Duodenal mucosa (tissue), 2 donors: ENCODE measurements around the gene PEF1.

Experiments
- H3K27ac ChIP-seq: one replicate; pipeline ENCODE4 v1.7.0; 2013; ENCODE audit warnings: low read depth, low read length
- H3K27me3 ChIP-seq, 2 donors: one replicate each; pipeline ENCODE4 v1.7.0; 2013; ENCODE audit warnings: low read length in 2 of 2, control low read depth in 1 of 2; ENCODE audit not compliant: insufficient read depth in 2 of 2, control insufficient read depth in 1 of 2
- H3K36me3 ChIP-seq, 2 donors: one replicate each; pipeline ENCODE4 v1.7.0; 2013; ENCODE audit warnings: low read length in 2 of 2, control low read depth in 1 of 2; ENCODE audit not compliant: insufficient read depth in 2 of 2, control insufficient read depth in 1 of 2
- H3K4me1 ChIP-seq, 2 donors: one replicate each; pipeline ENCODE4 v1.7.0; 2013; ENCODE audit warnings: low read length in 2 of 2, control low read depth in 1 of 2; ENCODE audit not compliant: insufficient read depth in 2 of 2, control insufficient read depth in 1 of 2
- H3K4me3 ChIP-seq, 2 donors: one replicate each; pipeline ENCODE4 v1.7.0; 2013; ENCODE audit warnings: low read length in 2 of 2, low read depth in 1 of 2
- H3K9ac ChIP-seq, 2 donors: one replicate each; pipeline ENCODE4 v1.7.0; 2013; ENCODE audit warnings: low read length in 2 of 2, low read depth in 1 of 2
- H3K9me3 ChIP-seq, 2 donors: one replicate each; pipeline ENCODE4 v1.7.0; 2013; ENCODE audit warnings: low read length in 2 of 2, control low read depth in 1 of 2; ENCODE audit not compliant: control insufficient read depth in 1 of 2

Gene PEF1

DNA sequence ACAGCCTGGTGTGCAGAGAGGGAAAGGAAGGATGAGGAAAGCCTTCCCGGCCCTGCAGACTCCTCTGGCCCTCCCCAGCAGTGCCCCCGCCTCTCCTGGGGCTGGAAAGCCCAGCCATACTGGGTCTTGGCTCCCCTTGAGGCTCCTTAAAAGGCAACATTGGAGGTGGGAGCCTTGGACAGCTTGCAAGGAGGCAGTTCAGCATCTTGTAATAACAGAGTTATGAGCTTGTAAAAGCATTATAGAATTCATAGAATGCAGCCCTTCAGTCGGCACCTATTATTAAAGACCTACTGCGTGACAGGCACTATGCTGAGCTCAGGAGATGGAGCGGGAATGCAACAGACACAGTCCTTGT is 64.2 kb downstream of the PEF1 start:
- Histone ChIP-seq H3K4me3 (peak overlapping the region in 1 of 2 donors; percentile 16), H3K27ac (peak overlapping the region; percentile 36), H3K9ac (no peak overlapping the region)

More for the DNA sequence above, 64.2 kb downstream of the PEF1 start:
- Histone ChIP-seq H3K4me1 (peaks cover 25 to 54% of the 10 kb centered on the region in 2 donors), H3K27me3 (peaks cover 0 to 5% of the 10 kb centered on the region in 2 donors), H3K36me3 (peaks cover 13 to 34% of the 10 kb centered on the region in 2 donors), H3K9me3 (no peaks in the 10 kb centered on the region)
